HG02763 (cell line): ENCODE data around the gene WDR75.

Source experiments
- ATAC-seq: cut with Tn5 transposase; IDR thresholded peaks from one replicate; pipeline ENCODE4 v1.9.1; 2021; ENCODE audit warnings: mild to moderate bottlenecking, moderate library complexity; ENCODE audit not compliant: unreplicated experiment

The WDR75 gene

GRCh38 chr2:189492451-189492850 is 51.2 kb downstream of the WDR75 start:
- ATAC-seq: no peak

- no peak for ATAC-seq
Measured at GRCh38 chr2:189498205-189498604, 56.9 kb downstream of the WDR75 start.

- ATAC-seq: no peak
Measured at GRCh38 chr2:189499137-189499536, 57.9 kb downstream of the WDR75 start.

GRCh38 chr2:189500456-189501160 is 59.3 kb downstream of the WDR75 start:
- no peak for ATAC-seq

GRCh38 chr2:189501487-189501886 is 60.2 kb downstream of the WDR75 start:
- no peak for ATAC-seq

GRCh38 chr2:189502714-189503113 is 61.4 kb downstream of the WDR75 start:
- no peak for ATAC-seq

GRCh38 chr2:189504238-189504637 is 63.0 kb downstream of the WDR75 start:
- ATAC-seq: no peak

GRCh38 chr2:189505492-189505891 is 64.2 kb downstream of the WDR75 start:
- no peak for ATAC-seq

GRCh38 chr2:189506514-189506976 is 65.3 kb downstream of the WDR75 start:
- ATAC-seq: no peak

- ATAC-seq: no peak
Measured at GRCh38 chr2:189511210-189511959, 70.1 kb downstream of the WDR75 start.

- no peak for ATAC-seq
Measured at GRCh38 chr2:189511960-189512319, 70.7 kb downstream of the WDR75 start.

- ATAC-seq: no peak
Measured at GRCh38 chr2:189512879-189513278, 71.6 kb downstream of the WDR75 start.

- no peak for ATAC-seq
Measured at GRCh38 chr2:189514104-189514503, 72.8 kb downstream of the WDR75 start.

- no peak for ATAC-seq
Measured at GRCh38 chr2:189515264-189515663, 74.0 kb downstream of the WDR75 start.

GRCh38 chr2:189516546-189516945 is 75.3 kb downstream of the WDR75 start:
- no peak for ATAC-seq

- no peak for ATAC-seq
Measured at GRCh38 chr2:189517847-189518535, 76.7 kb downstream of the WDR75 start.

GRCh38 chr2:189519631-189520387 is 78.5 kb downstream of the WDR75 start:
- no peak for ATAC-seq

- no peak for ATAC-seq
Measured at GRCh38 chr2:189521699-189522434, 80.6 kb downstream of the WDR75 start.

- no peak for ATAC-seq
Measured at GRCh38 chr2:189522435-189523151, 81.3 kb downstream of the WDR75 start.

- ATAC-seq: no peak
Measured at GRCh38 chr2:189524746-189525145, 83.5 kb downstream of the WDR75 start.
